ENCODE measurements around the gene PPM1E.

The PPM1E gene

DNA sequence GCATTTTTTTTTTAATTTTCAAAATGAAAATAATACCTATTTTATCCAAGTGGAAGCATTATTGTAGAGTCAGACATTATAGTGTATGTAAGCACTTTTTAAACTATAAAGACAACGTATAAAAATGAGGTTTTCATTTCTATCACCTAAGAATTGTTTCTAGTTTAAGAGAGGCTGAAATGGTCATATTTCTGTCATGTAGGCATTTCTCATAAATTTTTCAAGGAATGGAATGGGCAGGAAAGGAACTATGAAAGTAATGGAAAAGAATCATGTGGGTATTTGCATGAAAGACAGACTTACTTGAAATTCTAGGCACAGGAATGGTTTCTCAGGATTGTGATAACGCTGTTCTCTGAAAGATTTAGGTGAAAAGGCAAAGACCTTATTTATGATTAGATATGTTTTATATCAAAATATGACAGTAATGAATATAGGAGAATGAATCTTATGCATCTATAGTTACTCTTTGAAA is 67.4 kb downstream of the PPM1E start:
- H3K4me3 ChIP-seq (ENCODE audit: low read length, poor library complexity, severe bottlenecking), result no peak overlapping the region
- no peak overlapping the region for H3K9ac ChIP-seq (ENCODE audit: low read depth, low read length, poor library complexity, severe bottlenecking)
- H3F3A ChIP-seq (ENCODE audit: low read depth), result no peaks in the 10 kb centered on the region
- H3K27me3 ChIP-seq (ENCODE audit: insufficient read depth, low read length, poor library complexity, severe bottlenecking), result no peaks in the 10 kb centered on the region
- H3K4me2 ChIP-seq (ENCODE audit: low read depth, low read length, poor library complexity, severe bottlenecking), result no peak overlapping the region
- H3K9me3 ChIP-seq (ENCODE audit: insufficient read depth, low read depth, low read length), result no peaks in the 10 kb centered on the region
- TF ChIP-seq EZH2phosphoT487 (IDR thresholded peaks at IDR 0.05; ENCODE audit: borderline replicate concordance), result no peak
- TF ChIP-seq CTCF (conservative IDR thresholded peaks at IDR 0.05; ENCODE audit: low read length), result no peak
- H3K79me2 ChIP-seq (ENCODE audit: insufficient read depth, low read length), result no peaks in the 10 kb centered on the region
- no peaks in the 10 kb centered on the region for H3K4me1 ChIP-seq (ENCODE audit: insufficient read depth, low read length, poor library complexity, severe bottlenecking)
- H3K9me2 ChIP-seq (replicated peaks; ENCODE audit: low read depth, low read length), result no peaks in the 10 kb centered on the region
- no peaks in the 10 kb centered on the region for H3K36me3 ChIP-seq (ENCODE audit: insufficient read depth, low read length)
- H4K20me1 ChIP-seq (ENCODE audit: insufficient read depth, low read length, poor library complexity, severe bottlenecking), result no peaks in the 10 kb centered on the region
- H2AFZ ChIP-seq (ENCODE audit: low read length), result no peak overlapping the region

DNA sequence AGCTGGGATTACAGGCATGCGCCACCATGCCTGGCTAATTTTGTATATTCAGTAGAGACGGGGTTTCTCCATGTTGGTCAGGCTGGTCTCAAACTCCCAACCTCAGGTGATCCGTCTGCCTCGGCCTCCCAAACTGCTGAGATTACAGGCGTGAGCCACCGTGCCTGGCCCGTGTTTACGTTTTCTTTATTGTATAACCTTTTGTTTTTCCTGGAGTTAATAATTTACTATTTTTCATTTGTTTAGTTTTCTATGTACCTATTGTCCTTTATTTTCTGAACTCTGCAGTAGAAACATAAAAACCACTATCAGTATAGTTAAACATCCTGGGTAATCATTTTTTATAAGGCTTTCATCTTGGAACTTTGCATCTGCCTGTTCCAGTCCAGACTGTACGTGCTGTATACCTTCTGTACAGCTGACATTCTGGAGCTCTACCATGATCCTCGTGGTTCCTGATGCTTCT is 73.6 kb downstream of the PPM1E start:
- Histone ChIP-seq H2AFZ (ENCODE audit: low read length) (no peak overlapping the region), H4K20me1 (ENCODE audit: insufficient read depth, low read length, poor library complexity, severe bottlenecking) (no peaks in the 10 kb centered on the region), H3K27me3 (ENCODE audit: insufficient read depth, low read length, poor library complexity, severe bottlenecking) (no peaks in the 10 kb centered on the region), H3K9me2 (replicated peaks; ENCODE audit: low read depth, low read length) (no peaks in the 10 kb centered on the region), H3K9ac (ENCODE audit: low read depth, low read length, poor library complexity, severe bottlenecking) (no peak overlapping the region), H3K4me3 (ENCODE audit: low read length, poor library complexity, severe bottlenecking) (no peak overlapping the region), H3K79me2 (ENCODE audit: insufficient read depth, low read length) (no peaks in the 10 kb centered on the region), H3K36me3 (ENCODE audit: insufficient read depth, low read length) (no peaks in the 10 kb centered on the region), H3K4me1 (ENCODE audit: insufficient read depth, low read length, poor library complexity, severe bottlenecking) (no peaks in the 10 kb centered on the region), H3F3A (ENCODE audit: low read depth) (no peaks in the 10 kb centered on the region), H3K4me2 (ENCODE audit: low read depth, low read length, poor library complexity, severe bottlenecking) (no peak overlapping the region), H3K9me3 (ENCODE audit: insufficient read depth, low read depth, low read length) (no peaks in the 10 kb centered on the region)
- TF ChIP-seq EZH2phosphoT487 (IDR thresholded peaks at IDR 0.05; ENCODE audit: borderline replicate concordance), result no peak
- TF ChIP-seq CTCF (conservative IDR thresholded peaks at IDR 0.05; ENCODE audit: low read length), result no peak

DNA sequence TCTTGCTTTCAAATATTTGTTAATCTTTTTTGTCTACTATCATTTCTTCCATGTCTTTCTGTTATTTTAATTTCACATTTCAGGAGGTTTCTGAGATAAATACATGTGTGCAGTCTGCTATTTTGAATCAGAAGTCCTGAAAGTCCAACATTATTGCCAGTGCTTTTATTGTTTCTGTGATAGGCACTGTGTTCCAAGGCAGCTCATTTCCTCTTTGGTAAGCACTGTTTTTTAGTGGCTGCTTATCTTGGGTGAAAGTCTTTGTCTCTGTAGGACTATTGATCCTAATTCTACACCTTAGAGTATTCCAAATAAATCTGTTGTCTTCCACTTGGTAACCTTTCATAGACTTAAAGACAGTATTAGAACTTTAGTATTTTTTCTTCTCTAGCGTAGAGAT is 76.1 kb downstream of the PPM1E start:
- Histone ChIP-seq H3F3A (ENCODE audit: low read depth) (no peaks in the 10 kb centered on the region), H2AFZ (ENCODE audit: low read length) (no peak overlapping the region), H3K9me2 (replicated peaks; ENCODE audit: low read depth, low read length) (no peaks in the 10 kb centered on the region), H3K4me1 (ENCODE audit: insufficient read depth, low read length, poor library complexity, severe bottlenecking) (no peaks in the 10 kb centered on the region), H3K9me3 (ENCODE audit: insufficient read depth, low read depth, low read length) (no peaks in the 10 kb centered on the region), H3K4me3 (ENCODE audit: low read length, poor library complexity, severe bottlenecking) (no peak overlapping the region), H3K79me2 (ENCODE audit: insufficient read depth, low read length) (no peaks in the 10 kb centered on the region), H3K27me3 (ENCODE audit: insufficient read depth, low read length, poor library complexity, severe bottlenecking) (no peaks in the 10 kb centered on the region), H3K4me2 (ENCODE audit: low read depth, low read length, poor library complexity, severe bottlenecking) (no peak overlapping the region), H3K36me3 (ENCODE audit: insufficient read depth, low read length) (no peaks in the 10 kb centered on the region), H3K9ac (ENCODE audit: low read depth, low read length, poor library complexity, severe bottlenecking) (no peak overlapping the region), H4K20me1 (ENCODE audit: insufficient read depth, low read length, poor library complexity, severe bottlenecking) (no peaks in the 10 kb centered on the region)
- TF ChIP-seq CTCF (conservative IDR thresholded peaks at IDR 0.05; ENCODE audit: low read length), result no peak
- TF ChIP-seq EZH2phosphoT487 (IDR thresholded peaks at IDR 0.05; ENCODE audit: borderline replicate concordance), result no peak

Data from Loucy (cell line).